Nephron progenitor cell (in vitro differentiated cells): ENCODE data around the gene BEND7.

Source experiments
- DNase-seq: peaks from one replicate; pipeline ENCODE4 v3.0.0; 2021
- H3K27ac Mint-ChIP-seq: 2 replicates; pipeline ENCODE4 v1.8.0; 2021; ENCODE audit warnings: mild to moderate bottlenecking, moderate library complexity, mixed read lengths
- H3K27me3 Mint-ChIP-seq: 2 replicates; pipeline ENCODE4 v1.8.0; 2021; ENCODE audit warnings: mild to moderate bottlenecking, low read depth, mixed read lengths; ENCODE audit not compliant: poor library complexity
- H3K36me3 Mint-ChIP-seq: 2 replicates; pipeline ENCODE4 v1.8.0; 2021; ENCODE audit warnings: low read depth, mixed read lengths
- H3K4me1 Mint-ChIP-seq: 2 replicates; pipeline ENCODE4 v1.8.0; 2021; ENCODE audit warnings: mixed read lengths
- H3K4me3 Mint-ChIP-seq: 2 replicates; pipeline ENCODE4 v1.8.0; 2021; ENCODE audit warnings: mild to moderate bottlenecking, moderate library complexity, mixed read lengths
- H3K9me3 Mint-ChIP-seq: 2 replicates; pipeline ENCODE4 v1.8.0; 2021; ENCODE audit warnings: mild to moderate bottlenecking, moderate library complexity, mixed read lengths
- CTCF ChIP-seq: fragments of 200-600 bp; sonication (generic); IDR thresholded peaks from 2 replicates; pipeline ENCODE4 v1.5.0; 2021; ENCODE audit warnings: antibody characterized with exemption

The BEND7 gene

GRCh38 chr10:13421382-13421917 lies 107.4 kb downstream of the BEND7 start:
- peaks cover 17% of the 10 kb centered on the region for H3K4me1 Mint-ChIP-seq
- H3K27me3 Mint-ChIP-seq = peaks cover 30% of the 10 kb centered on the region
- peaks cover 4% of the 10 kb centered on the region for H3K9me3 Mint-ChIP-seq
- DNase-seq = no peak
- H3K4me3 Mint-ChIP-seq = no peak overlapping the region
- no peaks in the 10 kb centered on the region for H3K36me3 Mint-ChIP-seq
- no peak for TF ChIP-seq CTCF
- H3K27ac Mint-ChIP-seq = no peak overlapping the region

GRCh38 chr10:13420532-13421307 lies 108.1 kb downstream of the BEND7 start:
- Mint-ChIP-seq H3K27me3 (peaks cover 25% of the 10 kb centered on the region), H3K4me3 (no peak overlapping the region), H3K27ac (no peak overlapping the region), H3K36me3 (no peaks in the 10 kb centered on the region), H3K9me3 (peaks cover 4% of the 10 kb centered on the region), H3K4me1 (peaks cover 17% of the 10 kb centered on the region)
- TF ChIP-seq CTCF = no peak
- no peak for DNase-seq

GRCh38 chr10:13417459-13418126 lies 111.2 kb downstream of the BEND7 start:
- Mint-ChIP-seq H3K27me3 (peaks cover 25% of the 10 kb centered on the region), H3K4me1 (peaks cover 17% of the 10 kb centered on the region), H3K9me3 (peaks cover 23% of the 10 kb centered on the region), H3K36me3 (no peaks in the 10 kb centered on the region), H3K4me3 (peak overlapping the region; percentile 41), H3K27ac (no peak overlapping the region)
- DNase-seq = no peak
- no peak for TF ChIP-seq CTCF

- no peak for DNase-seq
- Mint-ChIP-seq H3K27ac (no peak overlapping the region), H3K27me3 (peaks cover 20% of the 10 kb centered on the region), H3K36me3 (no peaks in the 10 kb centered on the region), H3K4me3 (no peak overlapping the region), H3K9me3 (peaks cover 25% of the 10 kb centered on the region), H3K4me1 (peaks cover 17% of the 10 kb centered on the region)
- no peak for TF ChIP-seq CTCF
Measured at GRCh38 chr10:13416760-13417159, 112.1 kb downstream of the BEND7 start.

GRCh38 chr10:13414855-13415254 lies 114.0 kb downstream of the BEND7 start:
- H3K9me3 Mint-ChIP-seq = peaks cover 25% of the 10 kb centered on the region
- no peak for DNase-seq

More at GRCh38 chr10:13414855-13415254, 114.0 kb downstream of the BEND7 start:
- Mint-ChIP-seq H3K36me3 (no peaks in the 10 kb centered on the region), H3K4me1 (peaks cover 23% of the 10 kb centered on the region), H3K4me3 (no peak overlapping the region), H3K27ac (no peak overlapping the region), H3K27me3 (peaks cover 12% of the 10 kb centered on the region)
- no peak for TF ChIP-seq CTCF
